Esophagus muscularis mucosa (tissue), 3 donors: Measurements from ENCODE around the gene TRIM45.

Experiments used
- CTCF ChIP-seq, 3 experiments: fragments of 200-600 bp in 2 of 3; fragments of 450-650 bp in 1 of 3; sonication (generic) in 2 of 3; IDR thresholded peaks; one replicate each; pipeline ENCODE4 v1.5.1; 2017 to 2019; ENCODE audit warnings: antibody characterized with exemption in 3 of 3, mild to moderate bottlenecking in 2 of 3, moderate library complexity in 1 of 3
- POLR2A ChIP-seq: fragments of 450-650 bp; IDR thresholded peaks from one replicate; pipeline ENCODE4 v1.6.1; 2017; ENCODE audit warnings: antibody characterized with exemption, moderate library complexity, mild to moderate bottlenecking, low read depth

GRCh38 chr1:117084231-117084630 is 37.3 kb downstream of the TRIM45 start:
- TF ChIP-seq CTCF (IDR thresholded peaks at IDR 0.05), result no peak
- no peak for TF ChIP-seq POLR2A
